T-helper 1 cell (primary cell): ENCODE data around the gene SLC4A9.

ENCODE experiments used
- DNase-seq, 5 donors: peaks; one replicate each; pipeline ENCODE4 v3.0.0-alpha.2; 2012 to 2020
- total RNA-seq, 4 donors: gene quantifications; one replicate each; lab custom pipeline; 2026; lab: John Stamatoyannopoulos, UW

SLC4A9 gene, protein sequence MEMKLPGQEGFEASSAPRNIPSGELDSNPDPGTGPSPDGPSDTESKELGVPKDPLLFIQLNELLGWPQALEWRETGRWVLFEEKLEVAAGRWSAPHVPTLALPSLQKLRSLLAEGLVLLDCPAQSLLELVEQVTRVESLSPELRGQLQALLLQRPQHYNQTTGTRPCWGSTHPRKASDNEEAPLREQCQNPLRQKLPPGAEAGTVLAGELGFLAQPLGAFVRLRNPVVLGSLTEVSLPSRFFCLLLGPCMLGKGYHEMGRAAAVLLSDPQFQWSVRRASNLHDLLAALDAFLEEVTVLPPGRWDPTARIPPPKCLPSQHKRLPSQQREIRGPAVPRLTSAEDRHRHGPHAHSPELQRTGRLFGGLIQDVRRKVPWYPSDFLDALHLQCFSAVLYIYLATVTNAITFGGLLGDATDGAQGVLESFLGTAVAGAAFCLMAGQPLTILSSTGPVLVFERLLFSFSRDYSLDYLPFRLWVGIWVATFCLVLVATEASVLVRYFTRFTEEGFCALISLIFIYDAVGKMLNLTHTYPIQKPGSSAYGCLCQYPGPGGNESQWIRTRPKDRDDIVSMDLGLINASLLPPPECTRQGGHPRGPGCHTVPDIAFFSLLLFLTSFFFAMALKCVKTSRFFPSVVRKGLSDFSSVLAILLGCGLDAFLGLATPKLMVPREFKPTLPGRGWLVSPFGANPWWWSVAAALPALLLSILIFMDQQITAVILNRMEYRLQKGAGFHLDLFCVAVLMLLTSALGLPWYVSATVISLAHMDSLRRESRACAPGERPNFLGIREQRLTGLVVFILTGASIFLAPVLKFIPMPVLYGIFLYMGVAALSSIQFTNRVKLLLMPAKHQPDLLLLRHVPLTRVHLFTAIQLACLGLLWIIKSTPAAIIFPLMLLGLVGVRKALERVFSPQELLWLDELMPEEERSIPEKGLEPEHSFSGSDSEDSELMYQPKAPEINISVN
- 0 to 0.15 (median 0.08) reads per million in 4 donors for total RNA-seq

DNA sequence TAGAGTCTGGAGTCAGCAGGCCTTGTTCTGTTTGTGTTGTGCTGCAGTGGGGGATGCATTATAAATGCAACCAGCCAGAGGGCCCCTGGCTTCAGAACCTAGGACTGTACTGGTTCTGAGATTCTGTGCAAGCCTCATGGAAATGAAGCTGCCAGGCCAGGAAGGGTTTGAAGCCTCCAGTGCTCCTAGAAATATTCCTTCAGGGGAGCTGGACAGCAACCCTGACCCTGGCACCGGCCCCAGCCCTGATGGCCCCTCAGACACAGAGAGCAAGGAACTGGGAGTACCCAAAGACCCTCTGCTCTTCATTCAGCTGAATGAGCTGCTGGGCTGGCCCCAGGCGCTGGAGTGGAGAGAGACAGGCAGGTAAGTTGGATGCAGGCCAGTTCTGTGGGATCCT is at the start of gene SLC4A9:
Gene SLC4A9 (plus strand): TSS at position 94 of the 400 bp plus-strand sequence. CDS start 43 bp downstream, at position 137.
- no peak for DNase-seq

DNA sequence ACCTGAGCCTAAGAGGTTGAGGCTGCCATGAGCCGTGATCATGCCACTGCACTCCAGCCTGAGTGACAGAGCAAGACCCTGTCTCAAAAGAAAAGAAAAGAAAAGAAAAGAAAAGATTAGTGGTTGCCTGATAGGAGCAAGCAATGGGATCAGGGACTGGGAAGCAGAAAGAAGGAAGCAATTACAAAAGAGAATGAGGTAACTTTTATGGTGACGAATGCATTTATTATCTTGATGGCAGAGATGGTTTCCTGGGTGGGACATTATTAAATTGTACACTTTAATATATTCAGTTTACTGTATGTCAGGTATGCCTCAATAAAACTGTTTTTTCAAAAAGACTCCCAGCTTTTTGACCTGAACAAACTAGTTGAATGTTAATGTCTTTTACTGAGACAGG is 49.6 kb upstream of the SLC4A9 start:
- DNase-seq: no peak

DNA sequence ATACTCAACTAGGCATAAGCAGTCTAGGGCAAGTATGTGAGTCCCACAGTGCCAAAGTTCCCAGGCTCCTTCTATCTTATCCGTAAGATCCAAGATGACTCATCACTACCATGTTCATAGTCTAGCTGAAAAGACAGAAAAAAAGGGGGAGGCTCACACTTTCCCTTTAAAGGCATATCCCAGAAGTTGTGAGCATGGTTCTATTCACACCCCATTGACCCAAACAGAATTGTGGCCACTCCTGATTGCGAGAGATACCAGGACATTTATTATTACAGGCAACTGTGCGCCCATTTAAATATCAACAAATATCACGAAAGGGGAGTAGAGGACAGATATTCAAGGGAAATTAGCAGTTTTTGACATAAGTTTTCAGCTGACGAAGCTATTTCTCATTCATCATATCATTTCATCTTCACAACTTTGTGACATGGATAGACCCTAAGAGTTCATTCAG is 49.0 kb upstream of the SLC4A9 start:
- no peak for DNase-seq

DNA sequence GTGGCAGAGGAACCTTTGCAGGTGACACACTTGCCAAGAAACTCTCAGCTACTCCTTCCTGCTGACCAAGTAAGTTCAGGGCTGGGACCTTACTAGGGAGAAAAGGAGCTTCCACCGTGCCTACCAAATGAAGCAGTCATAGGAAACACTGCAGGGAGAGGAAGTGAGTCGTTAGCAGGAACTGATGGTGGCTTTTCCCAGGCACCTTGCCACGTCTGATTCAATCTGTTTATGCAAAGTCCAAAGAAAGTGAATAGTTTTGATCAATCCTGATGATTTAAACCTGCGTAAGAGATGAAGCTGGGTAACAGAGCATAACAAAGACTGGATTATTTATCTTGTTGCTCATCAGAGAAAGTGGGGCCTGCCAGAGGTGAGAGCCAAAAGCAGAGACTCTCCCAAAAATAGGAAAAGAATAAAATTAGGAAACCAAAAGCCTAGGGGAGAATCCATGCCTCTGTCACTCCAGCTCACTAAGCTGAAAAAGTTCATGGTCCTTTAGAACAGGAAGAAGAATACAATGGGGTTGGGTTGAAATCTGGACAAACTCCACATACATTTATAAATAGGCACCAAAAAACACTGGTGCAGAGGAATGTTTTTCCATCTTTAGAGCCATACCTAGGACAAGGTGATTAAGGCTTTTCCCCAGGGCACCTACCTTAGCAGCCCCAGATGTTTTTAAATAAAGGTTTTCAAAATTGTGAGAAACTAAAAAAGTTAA is 47.8 kb upstream of the SLC4A9 start:
- no peak for DNase-seq

DNA sequence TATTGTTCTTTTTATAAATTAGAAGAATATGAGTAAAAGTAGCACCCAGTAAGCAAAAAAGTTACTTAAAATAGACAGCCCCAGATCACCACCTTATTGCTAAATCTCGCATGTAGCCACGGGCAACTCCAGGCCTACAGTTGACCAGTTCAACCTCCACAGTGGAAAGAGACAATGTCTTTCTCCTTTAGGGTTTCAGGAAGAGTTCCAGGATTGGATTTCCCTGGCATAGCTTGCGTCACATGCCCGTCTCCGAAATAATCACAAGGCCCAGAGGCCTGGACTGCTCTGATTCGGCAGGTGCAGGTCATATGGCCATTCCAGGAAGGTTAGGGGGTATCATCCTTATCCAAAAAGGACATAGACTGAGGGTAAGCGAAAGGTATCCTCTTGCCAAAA is 47.2 kb upstream of the SLC4A9 start:
- DNase-seq: no peak

DNA sequence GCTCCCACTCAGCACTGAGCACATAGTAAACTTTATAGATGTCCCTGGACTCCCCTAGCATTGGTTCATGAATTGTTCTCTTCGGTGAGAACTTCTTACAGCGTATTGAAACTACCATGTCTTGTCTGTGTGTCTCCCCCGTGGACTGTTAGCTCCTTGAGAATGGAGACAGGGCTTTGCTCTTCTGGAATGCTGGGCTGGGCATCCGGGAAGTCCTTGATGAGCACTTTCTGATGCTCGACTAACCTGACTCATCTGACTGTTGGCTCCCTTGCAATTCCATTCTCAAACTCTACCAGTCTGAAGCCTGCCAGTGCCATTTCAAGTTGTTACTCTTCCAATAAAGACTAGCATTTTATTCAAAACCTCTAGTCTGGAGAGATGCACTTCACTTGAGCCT is 42.1 kb upstream of the SLC4A9 start:
- no peak for DNase-seq

DNA sequence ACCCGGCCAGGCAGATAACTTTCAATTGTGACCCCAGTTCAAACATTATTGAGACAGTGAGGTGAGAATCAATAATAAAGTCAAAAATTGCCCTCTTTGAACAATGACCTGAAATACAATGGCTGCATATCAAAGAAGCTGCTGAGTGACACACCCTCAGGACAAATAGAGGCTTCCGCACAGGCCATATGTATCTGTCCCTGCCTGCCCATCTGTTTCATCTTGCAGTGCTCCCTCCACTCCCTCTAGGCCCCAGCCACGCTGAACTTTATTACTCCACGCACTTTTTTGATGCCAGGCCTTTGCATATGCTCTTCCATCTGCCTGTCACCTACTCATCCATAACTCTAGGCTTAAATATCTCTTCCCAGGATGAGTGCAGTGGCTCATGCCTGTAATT is 41.2 kb upstream of the SLC4A9 start:
- no peak for DNase-seq

DNA sequence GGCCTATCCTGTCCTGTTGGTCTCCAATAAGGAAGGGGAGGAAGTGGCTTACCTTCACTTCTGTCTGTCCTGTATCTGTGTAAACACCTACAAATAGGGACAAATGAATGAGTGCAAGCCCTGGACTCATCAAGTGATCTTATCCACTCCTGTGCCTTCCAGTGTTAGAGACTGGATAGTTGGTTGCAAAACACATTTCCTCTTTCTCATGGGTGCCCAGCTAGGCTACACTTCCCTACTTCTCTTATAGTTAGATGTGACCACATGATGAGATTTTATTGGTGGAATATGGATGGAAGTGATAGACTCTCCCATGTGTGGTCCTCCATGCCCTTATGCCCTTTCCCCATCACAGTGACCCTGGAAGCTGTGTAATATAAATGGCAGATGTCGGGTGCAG is 40.2 kb upstream of the SLC4A9 start:
- DNase-seq: no peak

DNA sequence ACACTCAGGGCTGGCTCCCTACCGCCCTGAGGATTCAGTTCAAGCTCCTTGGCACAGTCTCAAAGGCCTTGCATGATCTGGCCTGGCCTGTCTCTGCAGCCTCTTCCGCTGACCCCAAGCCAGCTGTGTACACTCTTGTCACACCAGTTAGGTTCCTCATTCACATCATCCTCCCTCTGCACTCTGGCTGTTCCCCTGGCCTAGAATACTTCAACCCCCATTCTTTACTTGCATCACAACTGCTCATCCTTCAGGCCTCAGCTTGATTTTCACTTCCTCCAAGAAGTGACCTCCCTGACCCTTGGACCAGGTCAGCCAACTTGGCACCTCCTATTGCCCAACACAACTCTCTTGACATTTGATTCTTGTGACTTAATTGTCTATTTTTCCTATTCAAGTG is 38.2 kb upstream of the SLC4A9 start:
- DNase-seq: no peak

DNA sequence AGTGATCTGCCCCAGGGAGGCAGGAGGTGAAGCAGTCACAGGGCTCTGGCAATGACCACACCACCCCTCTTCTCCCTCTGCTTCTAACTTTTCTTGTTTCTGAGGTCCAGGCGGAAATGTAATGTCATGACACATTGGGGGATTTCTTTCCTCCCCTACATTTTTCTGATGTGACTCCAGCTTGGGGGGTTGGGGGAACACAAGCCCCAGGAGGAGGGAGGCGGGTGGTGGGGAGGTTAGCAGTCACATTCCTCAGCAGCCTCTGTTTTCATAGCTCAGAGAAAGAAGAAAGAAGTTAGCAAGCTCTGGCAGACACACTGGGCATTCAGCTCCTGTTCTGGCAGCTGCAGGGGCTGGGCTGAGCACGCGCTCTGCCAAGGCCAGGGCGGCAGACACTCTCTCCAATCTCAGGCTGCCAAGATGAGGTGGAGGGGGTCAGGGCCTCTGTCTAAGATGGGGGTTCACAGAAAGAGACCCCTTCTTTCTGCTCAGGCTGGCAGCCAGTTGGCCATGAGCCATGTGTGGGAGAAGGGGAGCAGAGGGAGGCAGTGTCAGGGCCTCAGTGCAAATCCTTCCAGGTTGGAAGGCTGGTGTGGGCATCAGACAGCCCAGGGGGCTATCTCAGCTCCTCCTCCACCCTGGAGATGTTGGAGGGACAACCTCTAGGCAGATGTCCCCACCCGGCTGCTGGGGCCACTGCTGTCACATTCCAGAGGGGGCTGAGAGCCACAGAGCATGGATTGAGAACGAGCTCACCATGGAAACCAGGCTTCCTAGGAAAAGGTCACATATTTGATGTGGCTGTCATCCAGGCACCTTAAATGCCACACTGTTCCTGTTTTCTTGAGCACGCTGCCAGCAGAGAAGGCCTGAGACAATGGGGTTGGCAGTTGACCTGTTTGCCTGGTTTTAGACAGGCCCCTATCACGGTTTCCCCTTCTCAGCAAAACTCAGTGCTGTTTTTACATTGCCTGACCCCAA is 37.0 kb upstream of the SLC4A9 start:
- no peak for DNase-seq

DNA sequence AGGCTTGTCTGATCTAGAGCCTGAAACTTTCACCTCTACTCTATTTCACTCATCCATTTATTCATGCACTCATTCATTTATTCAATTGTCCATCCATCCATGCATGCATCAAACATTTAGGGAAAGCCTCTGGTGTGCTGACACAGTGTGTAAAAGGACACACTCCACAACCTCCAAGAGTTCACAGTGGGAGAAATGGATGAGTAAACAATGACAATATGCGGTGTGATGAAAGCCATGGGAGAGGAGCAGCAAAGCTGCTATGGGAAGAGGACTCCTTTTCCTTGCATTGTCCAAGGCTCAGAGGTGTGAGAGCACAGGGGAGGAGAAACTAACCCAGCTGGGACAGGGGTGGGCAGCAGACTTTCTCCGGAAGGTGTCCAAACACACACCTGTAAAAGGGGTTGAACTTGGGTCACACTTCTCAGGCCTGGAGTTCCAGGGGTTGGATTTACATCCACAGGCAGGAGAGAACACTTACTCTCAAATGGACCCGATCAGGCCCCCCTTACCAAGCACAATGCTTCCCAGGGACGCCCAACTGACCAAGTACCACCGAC is 35.9 kb upstream of the SLC4A9 start:
- no peak for DNase-seq

DNA sequence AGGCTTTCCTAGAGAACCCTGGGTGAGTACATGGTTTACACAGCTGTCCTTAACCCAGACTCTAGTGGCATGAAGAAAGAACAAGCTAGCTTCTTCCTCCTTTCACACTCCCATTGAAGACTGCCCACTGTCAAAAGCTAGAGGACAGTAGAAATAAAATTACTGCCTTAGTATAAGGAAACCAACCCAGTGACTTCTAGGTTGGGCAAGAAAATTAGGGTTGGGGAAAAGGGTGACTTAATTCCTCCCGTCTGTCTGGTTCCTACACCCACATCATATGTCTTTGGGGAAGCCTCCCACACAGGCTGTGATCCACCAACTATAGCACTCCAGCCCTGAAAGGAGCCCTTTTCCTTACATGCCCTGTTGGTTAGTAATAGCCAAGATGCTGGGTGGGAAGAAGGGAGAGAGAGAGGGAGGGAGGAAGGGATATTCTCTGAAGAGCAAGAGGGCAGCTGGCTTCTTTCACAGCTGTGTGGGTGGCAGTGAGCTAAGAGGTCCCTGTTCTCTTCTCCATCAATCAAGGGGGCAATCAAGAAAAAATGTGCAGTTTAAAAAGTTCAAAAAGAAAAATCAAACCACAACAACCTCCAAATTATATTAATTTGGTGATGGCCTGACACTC is 35.3 kb upstream of the SLC4A9 start:
- DNase-seq: no peak

DNA sequence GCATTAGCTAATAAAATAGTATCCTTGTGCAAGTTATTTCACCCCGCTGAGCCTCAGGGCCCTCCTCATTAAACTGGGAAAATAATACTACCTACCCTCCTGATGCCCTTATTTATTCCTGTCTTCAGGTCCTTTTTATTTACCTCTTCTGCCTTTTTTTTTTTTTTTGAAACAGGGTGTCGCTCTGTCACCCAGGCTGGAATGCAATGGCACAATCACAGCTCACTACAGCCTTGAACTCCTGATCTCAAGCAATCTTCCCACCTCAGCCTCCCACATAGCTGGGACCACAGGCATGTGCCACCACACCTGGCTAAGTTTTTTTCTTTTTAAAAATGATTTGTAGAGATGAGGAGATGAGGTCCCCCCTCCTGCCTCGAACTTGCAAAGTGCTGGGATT is 34.5 kb upstream of the SLC4A9 start:
- no peak for DNase-seq

DNA sequence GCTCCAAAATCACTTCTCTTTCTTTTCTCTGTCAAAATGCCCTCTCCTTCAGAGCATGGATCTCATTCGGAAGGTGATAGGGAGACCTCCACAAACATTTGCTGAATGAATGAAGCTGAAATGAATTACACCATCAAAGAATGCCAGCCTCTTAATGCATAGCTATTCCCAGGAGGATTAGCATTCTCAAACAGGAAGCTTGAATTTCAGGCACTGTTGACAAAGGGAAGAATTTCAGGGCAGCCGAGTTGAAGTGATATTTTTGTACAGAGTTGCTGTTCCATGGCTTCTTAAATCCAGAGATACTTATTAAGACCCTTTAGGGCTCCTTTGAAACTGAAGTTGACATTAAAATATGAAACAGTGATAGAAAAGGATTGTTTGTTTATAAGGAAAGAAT is 32.4 kb upstream of the SLC4A9 start:
- no peak for DNase-seq

DNA sequence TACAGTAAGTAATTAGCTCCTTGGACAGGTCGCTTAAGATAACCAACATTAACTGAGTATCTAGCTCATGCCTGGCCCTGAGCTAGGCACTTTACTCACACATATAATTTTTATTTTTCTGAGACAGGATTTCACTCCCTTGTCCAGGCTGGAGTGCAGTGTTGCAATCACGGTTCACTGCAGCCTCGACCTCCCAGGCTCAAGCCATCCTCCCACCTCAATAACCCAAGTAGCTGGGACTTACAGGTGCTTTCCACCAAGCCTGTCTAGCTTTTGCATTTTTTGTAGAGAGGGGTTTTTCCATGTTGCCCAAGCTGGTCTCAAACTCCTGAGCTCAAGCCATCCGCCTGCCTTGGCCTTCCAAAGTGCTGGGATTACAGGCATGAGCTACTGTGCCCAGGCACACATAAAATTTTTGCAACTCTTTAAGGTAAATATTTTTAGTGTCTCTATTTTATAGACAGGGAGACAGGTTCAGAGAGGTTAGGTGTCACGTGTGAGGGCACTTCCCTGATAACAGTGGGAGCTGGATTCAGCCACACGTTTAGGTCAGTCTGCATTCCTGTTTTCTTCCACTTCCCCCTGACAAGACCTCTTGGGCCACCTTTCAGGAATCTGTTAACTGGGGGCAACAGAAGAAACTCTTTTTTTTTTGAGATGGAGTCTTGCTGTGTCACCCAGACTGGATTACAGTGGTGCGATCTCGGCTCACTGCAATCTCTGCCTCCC is 31.8 kb upstream of the SLC4A9 start:
- no peak for DNase-seq

DNA sequence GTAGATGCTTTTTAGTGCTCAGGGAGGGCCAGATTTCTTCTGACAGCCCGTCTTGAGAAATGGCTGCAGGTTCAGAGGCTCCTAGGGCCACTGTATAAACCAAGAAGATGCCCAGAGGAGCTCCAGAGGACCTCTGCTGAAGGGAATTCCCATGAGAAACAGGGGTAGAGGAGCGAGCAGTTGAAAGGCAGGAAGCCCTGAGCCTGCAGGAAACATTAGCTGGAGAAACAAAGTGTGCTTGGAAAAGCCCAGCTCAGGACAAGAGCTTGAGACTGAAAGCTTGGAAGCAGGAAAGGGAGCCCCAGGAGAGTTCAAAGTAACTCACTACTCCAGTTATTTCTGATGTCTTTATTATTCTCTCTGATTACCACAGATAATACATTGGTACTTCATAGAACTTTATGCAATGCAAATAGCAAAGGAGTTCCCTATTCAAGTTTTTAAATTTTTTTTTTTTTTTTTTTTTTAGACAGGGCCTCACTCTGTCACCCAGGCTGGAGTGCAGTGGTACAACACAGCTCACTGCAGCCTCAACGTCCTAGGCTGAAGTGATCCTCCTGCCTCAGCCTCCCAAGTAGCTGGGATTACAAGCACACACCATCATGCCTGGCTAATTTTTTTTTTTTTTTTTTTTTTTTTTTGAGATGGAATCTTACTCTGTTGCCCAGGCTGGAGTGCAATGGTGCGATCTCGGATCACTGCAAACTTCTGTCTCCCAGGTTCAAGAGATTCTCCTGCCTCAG is 30.1 kb upstream of the SLC4A9 start:
- DNase-seq: no peak

DNA sequence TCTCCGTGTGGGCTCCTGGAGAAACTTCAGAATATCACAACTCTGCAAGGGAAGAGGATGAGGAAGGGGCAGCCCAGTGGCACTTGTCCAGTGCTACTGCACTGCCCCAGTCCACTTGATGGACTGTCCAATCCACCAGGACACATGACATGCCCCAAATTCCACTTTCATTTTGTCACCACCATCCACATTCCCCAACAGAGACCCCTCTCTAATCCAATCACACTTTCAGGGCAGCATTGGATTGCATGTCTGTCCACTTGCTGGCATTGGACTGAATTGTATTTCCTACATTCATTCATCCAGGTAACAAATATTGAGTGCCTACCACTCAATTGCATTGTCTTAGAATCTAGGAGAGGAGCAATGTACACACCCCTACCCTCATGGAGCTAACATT is 28.4 kb upstream of the SLC4A9 start:
- no peak for DNase-seq

DNA sequence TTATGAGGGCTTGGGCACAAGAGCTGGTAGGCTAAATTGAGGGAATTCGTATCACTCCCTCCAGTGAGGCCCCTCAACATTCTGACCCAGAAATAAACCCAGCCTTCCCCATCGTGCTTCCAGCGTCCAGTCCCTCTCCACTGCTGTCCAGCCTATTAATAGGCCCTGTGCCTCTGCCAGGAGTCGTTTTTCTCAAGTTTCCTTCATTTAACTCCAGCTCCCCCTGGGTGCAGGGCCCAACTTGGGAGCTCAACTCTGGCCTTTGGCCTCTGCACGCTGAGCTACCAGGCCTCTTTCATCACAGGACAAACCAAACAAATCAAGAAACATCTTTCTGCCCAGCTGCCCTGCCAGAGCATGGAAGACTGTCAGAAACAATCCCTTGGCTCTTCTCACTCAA is 23.6 kb upstream of the SLC4A9 start:
- no peak for DNase-seq

DNA sequence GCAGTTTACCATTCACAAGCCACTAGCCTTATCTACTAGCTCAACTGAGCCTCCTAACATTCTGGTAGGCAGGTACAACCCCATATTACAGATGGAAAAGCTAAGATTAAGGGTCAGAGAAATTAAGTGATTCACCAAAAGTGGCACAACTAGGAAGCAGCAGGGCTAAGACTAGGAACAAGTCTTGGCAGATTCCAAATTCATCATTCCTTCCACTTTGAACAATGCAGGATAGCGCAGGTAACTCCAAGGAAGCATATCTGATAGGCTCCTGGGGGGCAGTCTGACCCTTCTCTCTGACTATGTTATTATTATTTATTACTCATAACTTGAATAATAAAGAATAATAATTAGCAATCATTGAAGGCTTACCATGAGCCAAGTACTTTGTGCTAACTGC is 22.1 kb upstream of the SLC4A9 start:
- DNase-seq: no peak
